ENCODE results near the gene ADPRH. TPM values are rescaled to one million over a fixed set of nuclear protein-coding genes. Genes with fewer than 3 reads are reported as not detected.

ADPRH gene
- total RNA-seq, 1 experiment from 2014 or later: 1.5 TPM

DNA sequence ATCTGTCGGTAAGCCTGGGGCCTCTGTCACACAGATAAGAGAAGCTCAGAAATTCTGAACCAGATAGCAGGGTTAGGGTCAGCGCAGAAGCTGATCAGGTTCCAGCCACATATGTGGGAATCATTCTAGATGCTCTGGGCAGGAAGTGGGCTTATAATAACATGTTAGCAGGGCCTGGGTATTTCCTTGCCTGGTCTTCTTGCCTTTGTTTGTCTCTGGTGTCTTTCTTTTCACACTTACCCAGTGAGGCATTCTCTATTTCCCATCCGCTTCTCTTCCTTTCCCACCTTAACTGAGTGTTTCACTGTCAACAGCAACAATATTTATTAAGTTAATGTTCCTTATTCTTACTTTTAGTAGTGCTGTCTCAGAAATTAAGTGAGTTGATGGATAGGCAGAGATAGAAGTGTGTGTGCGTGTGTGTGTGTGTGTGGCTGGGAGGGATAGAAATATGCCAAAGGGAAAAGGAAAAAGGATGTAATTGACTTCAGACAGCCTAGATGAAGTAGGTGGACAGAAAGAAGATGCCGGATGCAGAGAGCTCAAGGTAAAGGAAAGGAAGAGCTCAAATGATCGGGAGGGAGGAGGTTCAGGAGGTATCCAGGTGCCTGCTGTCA lies 20.4 kb downstream of the ADPRH start:
- Histone ChIP-seq H3K79me2 (ENCODE audit: insufficient read depth, low read length) (no peaks in the 10 kb centered on the region), H3K9ac (ENCODE audit: low read length) (no peak overlapping the region), H3K4me3 (replicated peaks in 1 of 2; ENCODE audit: low read depth in 1 of 2, low read length in 2 of 2) (no peak overlapping the region), H3K27ac (ENCODE audit: low read depth, low read length) (no peak overlapping the region), H3K27me3 (ENCODE audit: insufficient read depth, low read length) (no peaks in the 10 kb centered on the region), H3K4me1 (ENCODE audit: control insufficient read depth in 1 of 2, insufficient read depth in 2 of 2, low read length in 2 of 2) (peaks cover 0 to 18% of the 10 kb centered on the region in 2 experiments; a peak in 2 of 4 replicates), H3K9me2 (ENCODE audit: insufficient read depth) (no peaks in the 10 kb centered on the region), H3K4me2 (ENCODE audit: low read length) (no peak overlapping the region), H3K9me3 (ENCODE audit: control insufficient read depth in 1 of 2, insufficient read depth in 1 of 2, low read depth in 1 of 2, low read length in 2 of 2) (no peaks in the 10 kb centered on the region), H4K20me1 (ENCODE audit: insufficient read depth) (no peaks in the 10 kb centered on the region), H3K36me3 (ENCODE audit: control insufficient read depth in 1 of 2, insufficient read depth in 2 of 2, low read length in 2 of 2) (no peaks in the 10 kb centered on the region), H2AFZ (ENCODE audit: low read depth, low read length, poor library complexity, severe bottlenecking) (no peak overlapping the region)
- RAD21 ChIA-PET (ENCODE audit: low non-redundant PET in 1 of 2, low total read pairs in 2 of 2, uncharacterized antibody in 2 of 2, unreplicated experiment in 2 of 2): no interaction called here
- no peak for ATAC-seq
- BruUV-seq (replicated peaks): no TSS peak
- TF ChIP-seq ELF1 (IDR thresholded peaks at IDR 0.05; ENCODE audit: borderline replicate concordance, low read depth) (no peak), SIN3A (IDR thresholded peaks at IDR 0.05; ENCODE audit: low read depth) (no peak), POLR2A (IDR thresholded peaks at IDR 0.05; ENCODE audit: borderline replicate concordance, extremely low read depth, insufficient read depth, insufficient read length) (no peak), JUND (IDR thresholded peaks at IDR 0.05) (no peak), ZBTB33 (IDR thresholded peaks at IDR 0.05; ENCODE audit: extremely low read depth, insufficient replicate concordance, low read length) (no peak), ZNF274 (IDR thresholded peaks at IDR 0.05; ENCODE audit: low read depth, low read length) (no peak), YY1 (IDR thresholded peaks at IDR 0.05; ENCODE audit: extremely low read depth, insufficient replicate concordance, low read depth, low read length) (no peak), FOSL1 (IDR thresholded peaks at IDR 0.05; ENCODE audit: low read depth) (no peak), CTCF (IDR thresholded peaks at IDR 0.05 in 2 of 3, conservative IDR thresholded peaks at IDR 0.05 in 1 of 3; ENCODE audit: borderline replicate concordance in 1 of 3, insufficient read depth in 1 of 3, low read depth in 2 of 3, low read length in 2 of 3) (no peak), EZH2phosphoT487 (IDR thresholded peaks at IDR 0.05; ENCODE audit: borderline replicate concordance) (no peak), ATF3 (IDR thresholded peaks at IDR 0.05) (no peak), CEBPB (IDR thresholded peaks at IDR 0.05; ENCODE audit: low read depth) (no peak), CBX3 (IDR thresholded peaks at IDR 0.05; ENCODE audit: low read depth) (no peak), TCF7L2 (IDR thresholded peaks at IDR 0.05; ENCODE audit: borderline replicate concordance, extremely low read depth, insufficient read depth, insufficient read length) (no peak), EZH2 (IDR thresholded peaks at IDR 0.05) (no peak), EGR1 (IDR thresholded peaks at IDR 0.05; ENCODE audit: low read depth) (no peak), POLR2AphosphoS5 (IDR thresholded peaks at IDR 0.05; ENCODE audit: low read depth, low read length) (no peak), ZFX (IDR thresholded peaks at IDR 0.05) (no peak)
- TF ChIP-seq, protein P1, sequence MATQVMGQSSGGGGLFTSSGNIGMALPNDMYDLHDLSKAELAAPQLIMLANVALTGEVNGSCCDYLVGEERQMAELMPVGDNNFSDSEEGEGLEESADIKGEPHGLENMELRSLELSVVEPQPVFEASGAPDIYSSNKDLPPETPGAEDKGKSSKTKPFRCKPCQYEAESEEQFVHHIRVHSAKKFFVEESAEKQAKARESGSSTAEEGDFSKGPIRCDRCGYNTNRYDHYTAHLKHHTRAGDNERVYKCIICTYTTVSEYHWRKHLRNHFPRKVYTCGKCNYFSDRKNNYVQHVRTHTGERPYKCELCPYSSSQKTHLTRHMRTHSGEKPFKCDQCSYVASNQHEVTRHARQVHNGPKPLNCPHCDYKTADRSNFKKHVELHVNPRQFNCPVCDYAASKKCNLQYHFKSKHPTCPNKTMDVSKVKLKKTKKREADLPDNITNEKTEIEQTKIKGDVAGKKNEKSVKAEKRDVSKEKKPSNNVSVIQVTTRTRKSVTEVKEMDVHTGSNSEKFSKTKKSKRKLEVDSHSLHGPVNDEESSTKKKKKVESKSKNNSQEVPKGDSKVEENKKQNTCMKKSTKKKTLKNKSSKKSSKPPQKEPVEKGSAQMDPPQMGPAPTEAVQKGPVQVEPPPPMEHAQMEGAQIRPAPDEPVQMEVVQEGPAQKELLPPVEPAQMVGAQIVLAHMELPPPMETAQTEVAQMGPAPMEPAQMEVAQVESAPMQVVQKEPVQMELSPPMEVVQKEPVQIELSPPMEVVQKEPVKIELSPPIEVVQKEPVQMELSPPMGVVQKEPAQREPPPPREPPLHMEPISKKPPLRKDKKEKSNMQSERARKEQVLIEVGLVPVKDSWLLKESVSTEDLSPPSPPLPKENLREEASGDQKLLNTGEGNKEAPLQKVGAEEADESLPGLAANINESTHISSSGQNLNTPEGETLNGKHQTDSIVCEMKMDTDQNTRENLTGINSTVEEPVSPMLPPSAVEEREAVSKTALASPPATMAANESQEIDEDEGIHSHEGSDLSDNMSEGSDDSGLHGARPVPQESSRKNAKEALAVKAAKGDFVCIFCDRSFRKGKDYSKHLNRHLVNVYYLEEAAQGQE (IDR thresholded peaks at IDR 0.05; ENCODE audit: low read depth): no peak
- POLR2A ChIA-PET: interaction anchor here (1.2 to 1.3 kb wide), 2 partner anchors 12 to 37 kb away, joined by 4 read pairs; no protein-coding TSS in a partner anchor
- DNase-seq (ENCODE audit: low read depth, low spot score): no peak
- intact Hi-C loops (cut with micrococcal nuclease): loop anchor here (1.0 kb wide), 1 partner anchor 82 kb away; no protein-coding TSS in a partner anchor
- CTCF ChIA-PET: interaction anchor here (0.5 kb wide), 1 partner anchor 30 kb away, joined by 6 read pairs; no protein-coding TSS in a partner anchor

Data from HCT116 (cell line).